Measurements from ENCODE around the gene NAXD. TPM values are rescaled to one million over a fixed set of nuclear protein-coding genes. Genes with fewer than 3 reads are reported as not detected.
"Not testable (repeated sequence)": the region's sequence is repeated elsewhere in the genome, so short reads cannot be mapped to it uniquely, and the experiment has no call there.

NAXD gene
- total RNA-seq (2014; rRNA removed; shearing (Covaris generic)), result 21.0 and 22.8 TPM in 2 replicates

GRCh38 chr13:110615322-110616102 is at the start of gene NAXD:
Gene NAXD (plus strand): TSS chr13:110615545. CDS start chr13:110615602, 57 bp downstream.
- DNase-seq, result peak; percentile 98
- Histone ChIP-seq H3K27me3 (ENCODE audit: control insufficient read depth, insufficient read depth, low read length) (no peaks in the 10 kb centered on the region), H3K4me3 (ENCODE audit: insufficient read depth, low read depth, low read length) (peak within 1 kb of the TSS; percentile 89), H3K36me3 (replicated peaks; ENCODE audit: control insufficient read depth, insufficient read depth, low read length) (no peaks in the 10 kb centered on the region)

- Histone ChIP-seq H3K36me3 (replicated peaks; ENCODE audit: control insufficient read depth, insufficient read depth, low read length) (no peaks in the 10 kb centered on the region), H3K27me3 (ENCODE audit: control insufficient read depth, insufficient read depth, low read length) (no peaks in the 10 kb centered on the region), H3K4me3 (ENCODE audit: insufficient read depth, low read depth, low read length) (no peak overlapping the region)
- DNase-seq, result no peak
Measured at GRCh38 chr13:110566171-110566570, 49.2 kb upstream of the NAXD start.

- H3K27me3 ChIP-seq (ENCODE audit: control insufficient read depth, insufficient read depth, low read length), result no peaks in the 10 kb centered on the region
- H3K36me3 ChIP-seq (replicated peaks; ENCODE audit: control insufficient read depth, insufficient read depth, low read length), result no peaks in the 10 kb centered on the region
- no peak overlapping the region for H3K4me3 ChIP-seq (ENCODE audit: insufficient read depth, low read depth, low read length)
- no peak for DNase-seq
Measured at GRCh38 chr13:110568612-110569011, 46.7 kb upstream of the NAXD start.

GRCh38 chr13:110569962-110570361 is 45.4 kb upstream of the NAXD start:
- not testable (repeated sequence) for H3K36me3 ChIP-seq (replicated peaks; ENCODE audit: control insufficient read depth, insufficient read depth, low read length); H3K4me3 ChIP-seq (ENCODE audit: insufficient read depth, low read depth, low read length); H3K27me3 ChIP-seq (ENCODE audit: control insufficient read depth, insufficient read depth, low read length); DNase-seq

GRCh38 chr13:110570886-110571285 is 44.5 kb upstream of the NAXD start:
- DNase-seq, result no peak
- Histone ChIP-seq H3K36me3 (replicated peaks; ENCODE audit: control insufficient read depth, insufficient read depth, low read length) (no peaks in the 10 kb centered on the region), H3K4me3 (ENCODE audit: insufficient read depth, low read depth, low read length) (no peak overlapping the region), H3K27me3 (ENCODE audit: control insufficient read depth, insufficient read depth, low read length) (no peaks in the 10 kb centered on the region)

GRCh38 chr13:110571896-110572777 is 43.2 kb upstream of the NAXD start:
- no peak for DNase-seq
- Histone ChIP-seq H3K4me3 (ENCODE audit: insufficient read depth, low read depth, low read length) (no peak overlapping the region), H3K27me3 (ENCODE audit: control insufficient read depth, insufficient read depth, low read length) (no peaks in the 10 kb centered on the region), H3K36me3 (replicated peaks; ENCODE audit: control insufficient read depth, insufficient read depth, low read length) (no peaks in the 10 kb centered on the region)

- Histone ChIP-seq H3K27me3 (ENCODE audit: control insufficient read depth, insufficient read depth, low read length) (no peaks in the 10 kb centered on the region), H3K4me3 (ENCODE audit: insufficient read depth, low read depth, low read length) (no peak overlapping the region), H3K36me3 (replicated peaks; ENCODE audit: control insufficient read depth, insufficient read depth, low read length) (no peaks in the 10 kb centered on the region)
- no peak for DNase-seq
Measured at GRCh38 chr13:110572778-110573118, 42.6 kb upstream of the NAXD start.

- Histone ChIP-seq H3K36me3 (replicated peaks; ENCODE audit: control insufficient read depth, insufficient read depth, low read length) (no peaks in the 10 kb centered on the region), H3K27me3 (ENCODE audit: control insufficient read depth, insufficient read depth, low read length) (no peaks in the 10 kb centered on the region), H3K4me3 (ENCODE audit: insufficient read depth, low read depth, low read length) (no peak overlapping the region)
- no peak for DNase-seq
Measured at GRCh38 chr13:110574161-110574560, 41.2 kb upstream of the NAXD start.

GRCh38 chr13:110575322-110576069 is 39.8 kb upstream of the NAXD start:
- Histone ChIP-seq H3K27me3 (ENCODE audit: control insufficient read depth, insufficient read depth, low read length) (no peaks in the 10 kb centered on the region), H3K36me3 (replicated peaks; ENCODE audit: control insufficient read depth, insufficient read depth, low read length) (no peaks in the 10 kb centered on the region), H3K4me3 (ENCODE audit: insufficient read depth, low read depth, low read length) (no peak overlapping the region)
- DNase-seq, result peak; percentile 64

- DNase-seq, result no peak
- Histone ChIP-seq H3K27me3 (ENCODE audit: control insufficient read depth, insufficient read depth, low read length) (no peaks in the 10 kb centered on the region), H3K4me3 (ENCODE audit: insufficient read depth, low read depth, low read length) (no peak overlapping the region), H3K36me3 (replicated peaks; ENCODE audit: control insufficient read depth, insufficient read depth, low read length) (no peaks in the 10 kb centered on the region)
Measured at GRCh38 chr13:110576070-110576394, 39.3 kb upstream of the NAXD start.

GRCh38 chr13:110576736-110577476 is 38.4 kb upstream of the NAXD start:
- Histone ChIP-seq H3K4me3 (ENCODE audit: insufficient read depth, low read depth, low read length) (no peak overlapping the region), H3K27me3 (ENCODE audit: control insufficient read depth, insufficient read depth, low read length) (no peaks in the 10 kb centered on the region), H3K36me3 (replicated peaks; ENCODE audit: control insufficient read depth, insufficient read depth, low read length) (no peaks in the 10 kb centered on the region)
- DNase-seq, result no peak

GRCh38 chr13:110578363-110578762 is 37.0 kb upstream of the NAXD start:
- no peak for DNase-seq
- no peaks in the 10 kb centered on the region for H3K36me3 ChIP-seq (replicated peaks; ENCODE audit: control insufficient read depth, insufficient read depth, low read length)
- H3K4me3 ChIP-seq (ENCODE audit: insufficient read depth, low read depth, low read length), result no peak overlapping the region
- H3K27me3 ChIP-seq (ENCODE audit: control insufficient read depth, insufficient read depth, low read length), result no peaks in the 10 kb centered on the region

GRCh38 chr13:110580800-110581199 is 34.5 kb upstream of the NAXD start:
- H3K27me3 ChIP-seq (ENCODE audit: control insufficient read depth, insufficient read depth, low read length), result no peaks in the 10 kb centered on the region
- no peak for DNase-seq
- no peaks in the 10 kb centered on the region for H3K36me3 ChIP-seq (replicated peaks; ENCODE audit: control insufficient read depth, insufficient read depth, low read length)
- no peak overlapping the region for H3K4me3 ChIP-seq (ENCODE audit: insufficient read depth, low read depth, low read length)

GRCh38 chr13:110581506-110582185 is 33.7 kb upstream of the NAXD start:
- Histone ChIP-seq H3K27me3 (ENCODE audit: control insufficient read depth, insufficient read depth, low read length) (no peaks in the 10 kb centered on the region), H3K36me3 (replicated peaks; ENCODE audit: control insufficient read depth, insufficient read depth, low read length) (no peaks in the 10 kb centered on the region), H3K4me3 (ENCODE audit: insufficient read depth, low read depth, low read length) (no peak overlapping the region)
- no peak for DNase-seq
